ENCODE results near the gene BTBD16.

- TF ChIP-seq, protein P1, sequence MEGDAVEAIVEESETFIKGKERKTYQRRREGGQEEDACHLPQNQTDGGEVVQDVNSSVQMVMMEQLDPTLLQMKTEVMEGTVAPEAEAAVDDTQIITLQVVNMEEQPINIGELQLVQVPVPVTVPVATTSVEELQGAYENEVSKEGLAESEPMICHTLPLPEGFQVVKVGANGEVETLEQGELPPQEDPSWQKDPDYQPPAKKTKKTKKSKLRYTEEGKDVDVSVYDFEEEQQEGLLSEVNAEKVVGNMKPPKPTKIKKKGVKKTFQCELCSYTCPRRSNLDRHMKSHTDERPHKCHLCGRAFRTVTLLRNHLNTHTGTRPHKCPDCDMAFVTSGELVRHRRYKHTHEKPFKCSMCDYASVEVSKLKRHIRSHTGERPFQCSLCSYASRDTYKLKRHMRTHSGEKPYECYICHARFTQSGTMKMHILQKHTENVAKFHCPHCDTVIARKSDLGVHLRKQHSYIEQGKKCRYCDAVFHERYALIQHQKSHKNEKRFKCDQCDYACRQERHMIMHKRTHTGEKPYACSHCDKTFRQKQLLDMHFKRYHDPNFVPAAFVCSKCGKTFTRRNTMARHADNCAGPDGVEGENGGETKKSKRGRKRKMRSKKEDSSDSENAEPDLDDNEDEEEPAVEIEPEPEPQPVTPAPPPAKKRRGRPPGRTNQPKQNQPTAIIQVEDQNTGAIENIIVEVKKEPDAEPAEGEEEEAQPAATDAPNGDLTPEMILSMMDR (conservative IDR thresholded peaks at IDR 0.05; ENCODE audit: low read length), result no peak
- no peak for TF ChIP-seq EZH2phosphoT487 (IDR thresholded peaks at IDR 0.05; ENCODE audit: borderline replicate concordance, low read depth, low read length)
Measured at GRCh38 chr10:122298206-122298597, 27.1 kb downstream of the BTBD16 start.
